Stimulated activated CD4-positive, alpha-beta T cell treated with anti-CD3 and anti-CD28 coated beads, TNF-alpha, amount 100 ng/mL, for 1 hour (primary cell): ENCODE measurements around the gene EVC2.
"Not testable (repeated sequence)": the region's sequence is repeated elsewhere in the genome, so short reads cannot be mapped to it uniquely, and the experiment has no call there.

ENCODE experiments used
- DNase-seq, 3 donors: peaks; one replicate each; pipeline ENCODE4 v3.0.0-alpha.2; 2020; ENCODE audit warnings: low read depth in 3 of 3, low spot score in 1 of 3

The EVC2 gene

GRCh38 chr4:5742968-5743367, 34.6 kb upstream of the EVC2 start:
- DNase-seq: no peak

GRCh38 chr4:5742388-5742787, 34.0 kb upstream of the EVC2 start:
- DNase-seq: no peak

- DNase-seq: no peak
These were observed 29.7 kb upstream of the EVC2 start for GRCh38 chr4:5738061-5738460.

GRCh38 chr4:5735463-5735862, 27.1 kb upstream of the EVC2 start:
- DNase-seq: no peak

GRCh38 chr4:5734853-5735252, 26.5 kb upstream of the EVC2 start:
- DNase-seq: no peak

GRCh38 chr4:5732158-5732557, 23.8 kb upstream of the EVC2 start:
- no peak for DNase-seq

GRCh38 chr4:5730993-5731990, 22.9 kb upstream of the EVC2 start:
- no peak for DNase-seq

- no peak for DNase-seq
These were observed 22.1 kb upstream of the EVC2 start for GRCh38 chr4:5730436-5730835.

- not testable (repeated sequence) for DNase-seq
These were observed 20.1 kb upstream of the EVC2 start for GRCh38 chr4:5728412-5728811.

GRCh38 chr4:5724377-5724776, 16.0 kb upstream of the EVC2 start:
- DNase-seq: no peak

- no peak for DNase-seq
These were observed 14.0 kb upstream of the EVC2 start for GRCh38 chr4:5722328-5722727.

- DNase-seq: no peak
These were observed 13.6 kb upstream of the EVC2 start for GRCh38 chr4:5721923-5722322.

- DNase-seq: no peak
These were observed 12.6 kb upstream of the EVC2 start for GRCh38 chr4:5720980-5721379.

GRCh38 chr4:5720157-5720850, 11.9 kb upstream of the EVC2 start:
- DNase-seq: no peak

GRCh38 chr4:5719350-5720055, 11.1 kb upstream of the EVC2 start:
- DNase-seq: no peak

GRCh38 chr4:5718411-5718810, 10.1 kb upstream of the EVC2 start:
- DNase-seq: no peak

- no peak for DNase-seq
These were observed 9.2 kb upstream of the EVC2 start for GRCh38 chr4:5717449-5718158.

- DNase-seq: no peak
These were observed 8.0 kb upstream of the EVC2 start for GRCh38 chr4:5716391-5716790.

- DNase-seq: no peak
These were observed 7.0 kb upstream of the EVC2 start for GRCh38 chr4:5715357-5715756.

GRCh38 chr4:5713861-5714260, 5.5 kb upstream of the EVC2 start:
- DNase-seq: no peak

GRCh38 chr4:5712931-5713330, 4.6 kb upstream of the EVC2 start:
- no peak for DNase-seq
